HEK293T (cell line): ENCODE measurements around the gene DDC.

Source experiments
- ARNT ChIP-seq: fragments of 450-650 bp; IDR thresholded peaks from 2 replicates; pipeline ENCODE4 v1.6.1; 2017; ENCODE audit warnings: mild to moderate bottlenecking
- BHLHE40 ChIP-seq: fragments of 450-650 bp; IDR thresholded peaks from 2 replicates; pipeline ENCODE4 v1.6.1; 2016; ENCODE audit warnings: mild to moderate bottlenecking, moderate library complexity, borderline replicate concordance
- CTBP1 ChIP-seq: fragments of 450-650 bp; IDR thresholded peaks from 2 replicates; pipeline ENCODE4 v1.6.1; 2016; ENCODE audit warnings: borderline replicate concordance
- ELF4 ChIP-seq: fragments of 450-650 bp; IDR thresholded peaks from 2 replicates; pipeline ENCODE4 v1.6.1; 2017; ENCODE audit warnings: antibody characterized with exemption
- FOXA1 ChIP-seq: fragments of 450-650 bp; IDR thresholded peaks from 2 replicates; pipeline ENCODE4 v1.6.1; 2016; ENCODE audit warnings: mild to moderate bottlenecking
- FOXK2 ChIP-seq: fragments of 450-650 bp; IDR thresholded peaks from 2 replicates; pipeline ENCODE4 v1.6.1; 2016; ENCODE audit warnings: mild to moderate bottlenecking
- FOXM1 ChIP-seq: fragments of 450-650 bp; IDR thresholded peaks from 2 replicates; pipeline ENCODE4 v1.6.1; 2017; ENCODE audit warnings: mild to moderate bottlenecking, borderline replicate concordance
- HDGF ChIP-seq: fragments of 450-650 bp; IDR thresholded peaks from 2 replicates; pipeline ENCODE4 v1.6.1; 2017; ENCODE audit warnings: antibody characterized with exemption, borderline replicate concordance
- NFRKB ChIP-seq: fragments of 450-650 bp; IDR thresholded peaks from 2 replicates; pipeline ENCODE4 v1.6.1; 2016; ENCODE audit warnings: mild to moderate bottlenecking, moderate library complexity
- PKNOX1 ChIP-seq: fragments of 450-650 bp; IDR thresholded peaks from 2 replicates; pipeline ENCODE4 v1.6.1; 2016
- SP1 ChIP-seq: fragments of 450-650 bp; IDR thresholded peaks from 2 replicates; pipeline ENCODE4 v1.6.1; 2017
- SUZ12 ChIP-seq: fragments of 450-650 bp; IDR thresholded peaks from 2 replicates; pipeline ENCODE4 v1.6.1; 2016; ENCODE audit warnings: mild to moderate bottlenecking
- TARDBP ChIP-seq: fragments of 450-650 bp; IDR thresholded peaks from 2 replicates; pipeline ENCODE4 v1.6.1; 2016
- ZNF384 ChIP-seq: fragments of 450-650 bp; IDR thresholded peaks from 2 replicates; pipeline ENCODE4 v1.6.1; 2016

DNA sequence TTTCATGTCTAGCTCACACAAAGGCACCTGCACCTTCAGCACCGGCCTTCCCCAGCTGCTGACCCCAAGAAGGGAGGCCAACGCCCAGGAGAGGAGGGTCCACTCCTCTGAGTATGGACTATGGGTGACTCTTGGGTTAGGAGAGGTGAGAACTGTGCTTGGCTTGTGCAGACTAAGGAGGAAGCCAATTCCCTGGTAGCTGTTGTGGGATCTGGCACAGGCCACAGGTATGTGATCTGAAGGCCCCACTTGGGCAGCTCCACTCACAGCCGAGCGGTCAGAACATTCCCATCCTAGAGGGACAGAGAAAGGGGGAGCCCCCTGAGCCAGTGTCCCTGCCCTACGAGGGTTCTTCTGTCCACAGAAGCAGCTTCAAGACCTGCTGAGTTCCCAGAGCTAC lies 62.3 kb downstream of the DDC start:
- no peak for TF ChIP-seq ELF4
- TF ChIP-seq ARNT = no peak
- TF ChIP-seq NFRKB = no peak
- no peak for TF ChIP-seq HDGF
- no peak for TF ChIP-seq ZNF384
- TF ChIP-seq BHLHE40 = no peak
- no peak for TF ChIP-seq SP1
- TF ChIP-seq FOXK2 = no peak
- TF ChIP-seq SUZ12 = no peak
- no peak for TF ChIP-seq CTBP1
- TF ChIP-seq PKNOX1 = no peak
- no peak for TF ChIP-seq TARDBP
- no peak for TF ChIP-seq FOXM1
- TF ChIP-seq FOXA1 = no peak
